GM12891 (cell line): Measurements from ENCODE around the gene DUSP10.
A peak's percentile ranks its signal among the peaks of the same experiment; 100 is the strongest.

Experiments
- DNase-seq: peaks from one replicate; pipeline ENCODE4 v3.0.0; 2011; ENCODE audit warnings: low spot score; ENCODE audit not compliant: insufficient read length
- FAIRE-seq: peaks from 2 replicates; lab custom pipeline; 2011; peaks lifted over from hg19 to GRCh38; lab: Jason Lieb, UNC
- PAX5 ChIP-seq: IDR thresholded peaks from 2 replicates; pipeline ENCODE4 v1.6.1; 2011; ENCODE audit warnings: low read length, moderate library complexity, mild to moderate bottlenecking; ENCODE audit not compliant: insufficient read depth, severe bottlenecking
- POLR2A ChIP-seq: IDR thresholded peaks from 2 replicates; pipeline ENCODE4 v1.6.1; 2011; ENCODE audit warnings: low read depth, low read length, control low read depth
- POLR2AphosphoS5 ChIP-seq: IDR thresholded peaks from 2 replicates; pipeline ENCODE4 v1.6.1; 2011; ENCODE audit warnings: low read depth, low read length, control low read depth
- POU2F2 ChIP-seq: IDR thresholded peaks from 2 replicates; pipeline ENCODE4 v1.6.1; 2011; ENCODE audit warnings: low read depth, mild to moderate bottlenecking, control low read depth, low read length, moderate library complexity
- SPI1 ChIP-seq: IDR thresholded peaks from 2 replicates; pipeline ENCODE4 v1.6.1; 2011; ENCODE audit warnings: low read depth, low read length, control low read depth
- TAF1 ChIP-seq: IDR thresholded peaks from 2 replicates; pipeline ENCODE4 v1.6.1; 2011; ENCODE audit warnings: low read depth, low read length, control low read depth

DUSP10 gene

DNA sequence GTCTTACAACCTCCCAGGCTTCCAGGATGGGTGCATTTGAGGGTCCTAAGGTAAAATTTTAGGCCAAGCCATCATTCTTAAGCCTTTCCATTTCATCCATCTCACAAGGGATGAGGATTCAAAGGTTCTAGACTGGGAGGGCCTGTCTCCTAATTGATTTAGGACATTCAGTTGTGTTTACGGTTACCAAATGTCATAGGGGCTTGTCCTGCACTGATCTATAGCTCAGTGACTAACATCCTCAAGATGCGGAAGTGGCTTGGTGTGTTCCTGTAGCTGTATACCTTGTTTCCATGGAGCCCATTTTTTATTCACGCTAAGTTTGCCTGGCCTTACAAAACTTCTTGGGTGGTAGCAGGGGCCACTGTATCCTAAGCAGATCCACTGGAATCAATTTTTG is 52.8 kb downstream of the DUSP10 start:
- TF ChIP-seq POLR2A = no peak
- TF ChIP-seq SPI1 = no peak
- no peak for TF ChIP-seq PAX5
- peak; percentile 48 for FAIRE-seq

DNA sequence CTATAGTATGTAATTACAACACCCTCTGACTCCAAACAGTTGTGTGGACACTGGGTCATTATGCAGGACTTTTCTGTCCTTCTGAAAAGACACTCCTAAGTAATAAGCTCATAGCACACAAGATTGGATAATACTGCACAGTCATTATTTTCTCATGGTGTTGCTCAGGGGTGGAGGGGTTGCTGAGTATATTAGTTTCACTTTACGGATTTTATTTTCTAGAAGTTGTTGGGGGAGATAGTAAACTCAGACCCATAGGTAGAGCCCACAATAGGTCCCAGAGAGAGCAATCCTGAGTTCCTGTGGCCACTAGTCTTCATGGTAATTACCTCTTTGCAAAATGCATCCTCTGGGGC is 53.4 kb downstream of the DUSP10 start:
- no peak for TF ChIP-seq TAF1
- TF ChIP-seq POU2F2 = no peak
- no peak for TF ChIP-seq POLR2AphosphoS5
- TF ChIP-seq SPI1 = no peak
- TF ChIP-seq POLR2A = no peak
- TF ChIP-seq PAX5 = no peak
- FAIRE-seq (peak; percentile 48), DNase-seq (no peak)

More for the DNA sequence above, 52.8 kb downstream of the DUSP10 start:
- DNase-seq = no peak

DNA sequence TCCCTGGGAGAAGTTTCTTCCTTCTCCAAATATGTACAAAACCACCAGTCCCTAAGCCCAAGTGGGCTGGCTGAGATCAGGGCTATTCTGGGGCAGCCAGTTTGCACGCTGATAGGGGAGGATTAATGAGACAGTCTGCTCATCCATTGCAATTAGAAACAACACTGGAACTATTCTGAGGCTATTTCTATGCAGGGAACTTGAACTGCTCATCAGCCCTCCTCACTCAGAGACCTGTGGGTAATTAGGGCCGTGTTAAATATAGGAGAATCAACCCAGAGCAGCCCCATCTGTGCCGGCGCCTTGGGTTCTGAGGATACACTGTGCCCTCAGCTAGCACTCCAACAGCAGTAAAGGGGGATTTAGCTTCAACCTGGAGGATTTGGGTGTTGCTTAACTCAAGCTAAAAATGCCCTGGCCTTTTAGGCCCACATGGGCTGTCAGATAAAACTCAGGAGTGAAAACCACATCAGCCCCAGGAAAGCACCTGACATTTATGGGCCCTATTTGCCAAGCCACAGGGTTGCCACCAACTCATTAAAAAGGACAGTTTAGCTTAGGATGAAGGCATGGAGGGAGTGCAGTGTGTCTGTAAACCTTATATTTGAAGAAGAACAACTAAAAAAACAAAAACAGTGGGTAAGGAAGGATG is 53.9 kb downstream of the DUSP10 start:
- FAIRE-seq (peak; percentile 50), DNase-seq (no peak)
- TF ChIP-seq SPI1 (no peak), POLR2AphosphoS5 (no peak), POU2F2 (no peak), TAF1 (no peak), PAX5 (no peak), POLR2A (no peak)

DNA sequence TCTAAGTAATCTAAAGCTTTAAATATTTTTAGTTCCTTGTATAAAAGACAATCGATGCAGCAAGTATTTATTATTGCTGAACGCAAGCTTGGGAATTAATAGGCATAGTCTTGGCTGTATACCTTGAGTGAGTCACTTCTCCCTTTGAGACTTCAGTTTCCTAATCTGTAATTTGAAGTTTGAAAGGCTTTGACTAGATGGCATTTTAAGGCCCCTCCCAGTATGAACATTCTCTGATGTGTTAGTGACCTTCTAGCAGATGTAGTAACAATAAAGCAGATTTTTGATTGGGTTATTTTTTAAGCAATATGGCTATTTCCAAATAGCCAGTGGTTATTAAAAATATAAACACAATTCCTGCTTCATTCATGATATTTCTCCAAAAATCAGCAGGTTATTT is 58.2 kb downstream of the DUSP10 start:
- no peak for DNase-seq
- TF ChIP-seq PAX5 (no peak), SPI1 (no peak), POLR2A (no peak), TAF1 (no peak), POU2F2 (no peak), POLR2AphosphoS5 (no peak)
- FAIRE-seq = no peak

DNA sequence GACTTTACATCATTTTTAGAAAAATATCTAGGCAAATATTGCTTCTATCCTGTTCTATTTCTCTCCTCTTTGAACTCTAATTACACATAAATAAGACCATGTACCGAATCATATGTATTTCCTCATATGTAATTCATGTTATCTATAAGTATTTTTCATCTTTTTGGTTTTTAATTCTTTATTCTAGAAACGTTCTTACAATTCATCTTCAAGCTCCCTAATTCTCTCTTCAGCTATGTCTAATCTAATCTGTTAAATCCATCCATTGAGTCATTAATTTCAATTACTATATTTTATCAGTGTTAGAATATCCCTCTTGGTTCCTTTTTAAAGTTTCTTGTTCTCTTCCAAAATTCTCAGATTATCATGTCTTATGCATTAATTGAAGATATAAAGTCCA is 61.8 kb downstream of the DUSP10 start:
- TF ChIP-seq POU2F2 (no peak), SPI1 (no peak), PAX5 (no peak), TAF1 (no peak), POLR2AphosphoS5 (no peak), POLR2A (no peak)
- FAIRE-seq (no peak), DNase-seq (no peak)

DNA sequence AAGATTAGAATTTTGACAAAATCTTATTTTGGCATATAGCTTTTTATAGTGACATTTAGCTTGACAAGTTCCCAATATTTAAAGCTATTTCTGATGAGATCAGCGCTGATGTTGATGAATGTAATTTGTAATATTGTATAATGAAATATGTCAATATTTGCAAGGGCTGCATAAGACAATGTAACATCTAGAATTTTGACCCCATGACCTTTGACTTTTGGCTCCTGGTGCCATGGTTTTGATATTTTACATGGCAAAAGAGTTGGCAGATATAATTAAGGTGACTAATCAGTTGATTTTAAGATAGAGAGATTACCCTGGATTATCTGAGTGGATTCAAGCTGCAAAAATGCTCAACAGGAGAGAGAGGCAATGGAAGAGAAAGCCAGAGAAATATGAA is 63.9 kb downstream of the DUSP10 start:
- TF ChIP-seq POLR2AphosphoS5 (no peak), POU2F2 (no peak), SPI1 (no peak), TAF1 (no peak), POLR2A (no peak), PAX5 (no peak)
- FAIRE-seq (no peak), DNase-seq (no peak)

DNA sequence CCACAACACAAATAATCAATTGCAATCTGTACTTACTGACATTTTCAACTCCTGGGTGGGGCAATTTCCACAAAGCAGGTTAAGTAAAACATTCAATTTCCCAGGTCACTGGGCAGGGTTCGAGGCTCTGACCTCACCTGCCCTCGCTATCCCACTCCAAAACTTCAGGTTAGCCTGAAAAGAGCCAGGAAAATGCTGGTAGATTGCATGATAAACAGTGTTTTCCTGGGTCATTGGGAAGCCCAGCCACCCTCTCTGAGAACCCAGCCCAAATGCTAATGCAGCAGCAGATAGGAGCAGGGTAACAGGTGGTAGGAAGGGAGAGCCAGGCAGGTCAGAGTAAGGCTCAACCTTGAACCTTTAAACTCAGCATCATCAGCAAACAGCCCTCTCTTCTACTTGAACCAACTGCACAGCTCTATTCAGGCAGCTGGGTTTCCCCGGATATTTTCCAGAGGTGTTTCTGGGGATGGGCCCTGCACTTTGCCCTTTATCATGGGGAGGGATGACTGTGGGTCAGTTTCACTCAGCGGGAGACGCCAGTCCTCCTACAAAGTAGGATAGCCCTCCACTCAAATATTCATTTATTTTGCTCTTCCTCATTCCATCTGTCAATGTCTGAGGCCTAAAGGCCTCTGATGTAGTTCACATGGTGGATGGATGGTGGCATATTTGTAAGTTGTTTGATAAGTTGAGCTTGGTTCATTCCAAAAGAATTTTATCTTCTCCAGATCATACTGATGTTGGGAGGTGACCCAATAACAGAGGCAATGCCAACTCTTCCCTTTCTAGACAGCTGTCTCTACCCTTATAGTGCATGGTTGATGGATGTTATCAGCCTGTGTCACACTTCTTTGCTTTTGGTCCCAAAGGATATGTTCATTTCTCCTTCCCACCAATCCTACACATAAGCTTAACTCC is 65.7 kb downstream of the DUSP10 start:
- FAIRE-seq (peak; percentile 38), DNase-seq (no peak)
- no peak for TF ChIP-seq PAX5
- no peak for TF ChIP-seq SPI1

DNA sequence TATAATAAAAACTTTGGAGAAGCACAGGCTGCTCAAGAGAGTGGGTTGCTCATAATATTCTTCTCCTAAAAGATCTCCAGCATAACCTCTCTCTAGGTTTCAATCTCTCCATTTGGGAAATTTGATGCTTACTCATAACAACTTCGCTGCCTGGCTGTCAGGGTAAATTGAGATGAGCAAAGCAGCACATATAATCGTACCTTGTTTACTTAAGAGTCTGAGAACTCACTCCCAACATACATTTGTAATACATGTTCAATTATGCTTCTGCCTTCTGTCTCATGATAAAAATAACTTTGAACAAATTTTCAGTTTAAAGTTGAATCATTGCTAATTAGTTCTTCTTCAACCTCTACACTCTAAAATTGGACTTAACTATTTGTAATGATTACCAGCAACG is 68.9 kb downstream of the DUSP10 start:
- DNase-seq (no peak), FAIRE-seq (no peak)
- no peak for TF ChIP-seq TAF1
- TF ChIP-seq POLR2AphosphoS5 = no peak
- TF ChIP-seq PAX5 = no peak

DNA sequence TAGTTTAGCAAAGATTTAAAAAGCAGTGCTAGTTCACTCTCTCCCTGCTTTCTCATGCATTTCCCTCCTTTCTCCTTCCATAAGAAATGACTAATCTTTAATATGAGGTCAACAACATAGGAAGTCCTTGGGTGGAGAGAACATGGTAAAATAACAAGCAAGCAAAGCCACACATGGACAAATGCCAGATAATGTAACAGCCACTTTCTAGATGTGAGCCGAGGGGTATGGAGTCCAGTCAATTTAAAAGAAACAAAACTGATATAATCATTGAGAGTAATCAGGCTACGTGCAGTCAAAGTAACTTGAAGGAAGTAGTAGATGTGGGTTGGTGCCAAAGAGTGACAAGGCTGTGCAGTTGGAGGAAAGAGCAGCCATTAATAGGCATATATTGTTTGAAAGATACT is 69.6 kb downstream of the DUSP10 start:
- TF ChIP-seq POLR2A = no peak
- no peak for TF ChIP-seq POU2F2
- no peak for TF ChIP-seq TAF1
- TF ChIP-seq POLR2AphosphoS5 = no peak
- TF ChIP-seq SPI1 = no peak
- TF ChIP-seq PAX5 = no peak
- no peak for DNase-seq
- peak; percentile 45 for FAIRE-seq

DNA sequence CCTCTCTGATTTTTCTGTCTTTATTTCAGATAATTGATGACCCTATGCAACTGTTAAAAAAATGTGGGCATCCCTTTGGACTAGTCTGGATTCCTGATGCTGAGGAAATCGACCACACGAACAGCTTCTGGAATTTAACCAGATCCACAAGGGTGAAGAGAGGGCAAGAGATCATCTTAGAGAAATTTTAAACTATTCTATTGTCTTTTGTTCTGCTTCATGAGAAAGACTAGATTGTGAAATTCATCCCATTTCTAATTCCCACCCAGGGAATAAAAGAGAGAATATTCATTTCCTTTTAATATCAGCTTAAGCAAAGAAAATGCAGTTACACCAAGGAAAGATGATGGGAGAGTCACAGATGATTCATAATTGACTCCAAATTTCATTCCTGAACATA is 71.8 kb downstream of the DUSP10 start:
- TF ChIP-seq POU2F2 (no peak), TAF1 (no peak), POLR2AphosphoS5 (no peak), SPI1 (no peak)
- FAIRE-seq = no peak
- no peak for DNase-seq
